Activated naive CD4-positive, alpha-beta T cell treated with anti-CD3 and anti-CD28 coated beads for 36 hours (primary cell): ENCODE data around the gene RPS6KB2. TPM values are rescaled to one million over a fixed set of nuclear protein-coding genes. Genes with fewer than 3 reads are reported as not detected.
"Not testable (repeated sequence)": the region's sequence is repeated elsewhere in the genome, so short reads cannot be mapped to it uniquely, and the experiment has no call there.

ENCODE experiments used
- CTCF ChIA-PET: fragments of 350-600 bp; sonication (Branson Sonifier 250); formaldehyde crosslinking; loops from one replicate; lab custom pipeline; 2021; ENCODE audit warnings: antibody characterized with exemption; lab: Charles Lee
- DNase-seq: peaks from one replicate; pipeline ENCODE4 v3.0.0-alpha.2; 2020
- H3K27ac Mint-ChIP-seq: one replicate; pipeline ENCODE4 v1.8.0; 2021; ENCODE audit warnings: mild to moderate bottlenecking, mixed read lengths
- H3K27me3 Mint-ChIP-seq: one replicate; pipeline ENCODE4 v1.8.0; 2021; ENCODE audit warnings: low read depth, mixed read lengths
- H3K36me3 Mint-ChIP-seq: one replicate; pipeline ENCODE4 v1.8.0; 2021; ENCODE audit warnings: low read depth, mixed read lengths
- H3K4me1 Mint-ChIP-seq: one replicate; pipeline ENCODE4 v1.8.0; 2021; ENCODE audit warnings: low read depth, mixed read lengths
- H3K4me3 Mint-ChIP-seq: one replicate; pipeline ENCODE4 v1.8.0; 2021; ENCODE audit warnings: mild to moderate bottlenecking, moderate library complexity, mixed read lengths
- H3K9me3 Mint-ChIP-seq: one replicate; pipeline ENCODE4 v1.8.0; 2021; ENCODE audit warnings: mixed read lengths
- intact Hi-C: fragments of 100-400 bp; cut with micrococcal nuclease; formaldehyde crosslinking; loops from one replicate; pipeline ENCODE4 v1.15.1; 2023
- total RNA-seq, 2 experiments: library from RNA; stranded (reverse); gene quantifications; one replicate each; pipeline ENCODE4 v1.2.3, GENCODE V29; 2021

Gene RPS6KB2
- total RNA-seq, 2 experiments from 2014 or later, result 50.7 to 51.2 TPM

DNA sequence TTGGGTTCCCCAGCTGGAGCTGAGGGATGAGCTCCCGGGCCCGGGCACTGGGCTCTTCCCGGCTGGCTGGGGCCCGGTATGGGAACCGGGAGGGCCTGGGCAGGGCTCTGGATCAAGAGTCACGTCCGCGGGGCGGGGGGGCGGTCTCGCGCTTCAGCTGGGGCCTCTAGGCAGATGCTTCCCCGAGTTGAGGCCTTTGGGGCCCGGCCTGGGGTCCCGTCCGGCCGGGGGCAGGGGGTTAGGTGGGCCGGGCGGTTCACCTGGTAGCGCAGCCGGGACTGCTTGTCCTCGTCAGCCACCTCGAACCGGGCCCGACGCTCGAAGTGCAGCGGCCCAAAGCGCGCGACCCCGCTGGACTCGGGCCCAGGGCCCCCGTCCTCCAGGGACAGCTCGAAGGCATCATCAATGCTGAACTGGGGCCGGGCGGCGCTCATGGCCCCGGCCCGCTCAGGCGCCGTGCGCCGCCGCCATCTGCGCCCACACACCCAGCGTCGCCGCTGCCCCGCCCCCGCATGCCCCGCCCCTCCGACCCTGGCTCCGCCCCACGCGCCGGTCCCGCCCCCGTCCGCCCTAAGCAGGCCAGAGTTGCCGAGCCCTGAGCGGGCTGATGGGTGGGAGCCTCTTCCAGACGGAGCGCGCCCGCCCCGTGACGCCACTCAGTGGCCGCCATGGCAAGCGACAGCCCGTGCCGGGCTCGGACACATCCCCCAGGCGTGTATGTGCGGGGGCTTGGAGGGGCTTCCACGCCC, 40.6 kb downstream of the RPS6KB2 start, which contains the start of gene TMEM134:
Gene TMEM134 (minus strand): TSS at position 493 of the 749 bp plus-strand sequence. CDS start 59 bp downstream, at position 434.
- peaks cover 33% of the 10 kb centered on the region for H3K4me1 Mint-ChIP-seq
- intact Hi-C loops, result loop anchor here (1.0 to 2.0 kb wide), 8 partner anchors 14 to 78 kb away; partner anchors contain the start of genes AIP, RAD9A and RPS6KB2
- CTCF ChIA-PET, result interaction anchor here (0.7 to 3.9 kb wide), 12 partner anchors 12 to 112 kb away, joined by 3 to 20 read pairs (median 4); partner anchors contain the start of genes AIP, CDK2AP2, PITPNM1 and PTPRCAP
- peak within 1 kb of the TSS; percentile 86 for H3K27ac Mint-ChIP-seq
- H3K27me3 Mint-ChIP-seq, result no peaks in the 10 kb centered on the region
- peak within 1 kb of the TSS; percentile 80 for H3K4me3 Mint-ChIP-seq
- no peaks in the 10 kb centered on the region for H3K9me3 Mint-ChIP-seq
- DNase-seq, result peak; percentile 92
- peaks cover 5% of the 10 kb centered on the region for H3K36me3 Mint-ChIP-seq

DNA sequence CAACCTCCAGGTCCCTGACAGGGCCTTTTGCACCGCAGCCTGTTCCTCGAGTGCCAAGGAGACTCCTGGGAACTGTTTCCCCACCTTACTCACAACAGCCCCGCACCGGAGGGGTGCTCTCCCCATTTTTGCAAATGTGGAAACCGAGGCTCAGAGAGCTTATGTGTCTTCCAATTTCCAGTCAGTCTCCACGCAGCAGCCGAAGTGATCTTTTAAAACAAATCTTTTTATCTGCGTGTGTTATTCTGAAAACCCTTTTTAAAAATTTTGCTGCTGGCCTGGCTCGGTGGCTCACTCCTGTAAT, 41.2 kb downstream of the RPS6KB2 start:
- peak overlapping the region; percentile 86 for H3K27ac Mint-ChIP-seq
- DNase-seq, result no peak
- peak overlapping the region; percentile 75 for H3K4me3 Mint-ChIP-seq
- no peaks in the 10 kb centered on the region for H3K9me3 Mint-ChIP-seq
- CTCF ChIA-PET, result interaction anchor here (0.7 to 2.1 kb wide), 4 partner anchors 36 to 113 kb away, joined by 3 to 6 read pairs (median 4); partner anchors contain the start of genes PITPNM1 and RAD9A
- H3K27me3 Mint-ChIP-seq, result no peaks in the 10 kb centered on the region
- peaks cover 5% of the 10 kb centered on the region for H3K36me3 Mint-ChIP-seq
- intact Hi-C loops, result loop anchor here (1.0 to 2.0 kb wide), 8 partner anchors 14 to 78 kb away; partner anchors contain the start of genes AIP, RAD9A and RPS6KB2
- H3K4me1 Mint-ChIP-seq, result peaks cover 32% of the 10 kb centered on the region

DNA sequence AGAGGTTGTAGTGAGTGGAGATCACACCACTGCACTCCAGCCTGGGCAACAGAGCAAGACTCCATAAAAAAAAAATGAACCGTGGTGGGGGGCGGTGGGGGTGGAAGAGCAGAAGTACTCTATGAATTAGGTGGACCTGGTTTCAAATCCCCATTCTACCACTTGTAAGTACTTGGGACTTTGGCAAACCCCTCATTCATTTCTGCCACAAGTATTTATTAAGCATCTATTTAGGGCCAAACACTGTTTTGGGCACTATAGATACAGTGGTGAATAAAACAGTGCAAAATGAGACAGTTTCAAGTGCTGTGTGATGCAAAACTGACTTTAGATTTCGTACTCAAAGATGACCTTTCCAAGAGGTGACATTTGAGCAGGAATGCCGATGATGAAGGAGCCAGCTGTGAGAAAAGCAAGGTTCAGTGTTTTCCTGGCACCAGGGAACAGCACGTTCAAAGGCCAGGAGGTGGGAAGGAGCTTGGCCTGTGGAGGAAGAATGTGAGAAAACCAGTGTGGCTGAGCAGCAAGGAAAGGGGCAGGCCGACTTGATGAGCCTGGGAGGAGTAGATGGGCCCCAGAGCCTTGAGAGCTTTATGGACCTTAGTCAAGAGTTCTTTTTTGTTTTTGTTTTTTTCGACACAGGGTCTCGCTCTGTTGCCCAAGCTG, 42.2 kb downstream of the RPS6KB2 start:
- H3K9me3 Mint-ChIP-seq, result no peaks in the 10 kb centered on the region
- no peaks in the 10 kb centered on the region for H3K27me3 Mint-ChIP-seq
- peak overlapping the region; percentile 86 for H3K27ac Mint-ChIP-seq
- H3K36me3 Mint-ChIP-seq, result peaks cover 2% of the 10 kb centered on the region
- H3K4me1 Mint-ChIP-seq, result peaks cover 28% of the 10 kb centered on the region
- intact Hi-C loops, result no loop called here
- H3K4me3 Mint-ChIP-seq, result peak overlapping the region; percentile 75
- DNase-seq, result no peak
- CTCF ChIA-PET, result interaction anchor here (0.9 to 1.8 kb wide), 2 partner anchors 14 to 66 kb away, joined by 3 to 6 read pairs; no protein-coding TSS in a partner anchor

- no peaks in the 10 kb centered on the region for H3K36me3 Mint-ChIP-seq
- no peak overlapping the region for H3K4me3 Mint-ChIP-seq
- peaks cover 11% of the 10 kb centered on the region for H3K4me1 Mint-ChIP-seq
- DNase-seq, result no peak
- no peaks in the 10 kb centered on the region for H3K27me3 Mint-ChIP-seq
- intact Hi-C loops, result no loop called here
- CTCF ChIA-PET, result no interaction called here
- H3K9me3 Mint-ChIP-seq, result no peaks in the 10 kb centered on the region
- no peak overlapping the region for H3K27ac Mint-ChIP-seq
These were observed 44.6 kb downstream of the RPS6KB2 start for GRCh38 chr11:67472882-67473281.

DNA sequence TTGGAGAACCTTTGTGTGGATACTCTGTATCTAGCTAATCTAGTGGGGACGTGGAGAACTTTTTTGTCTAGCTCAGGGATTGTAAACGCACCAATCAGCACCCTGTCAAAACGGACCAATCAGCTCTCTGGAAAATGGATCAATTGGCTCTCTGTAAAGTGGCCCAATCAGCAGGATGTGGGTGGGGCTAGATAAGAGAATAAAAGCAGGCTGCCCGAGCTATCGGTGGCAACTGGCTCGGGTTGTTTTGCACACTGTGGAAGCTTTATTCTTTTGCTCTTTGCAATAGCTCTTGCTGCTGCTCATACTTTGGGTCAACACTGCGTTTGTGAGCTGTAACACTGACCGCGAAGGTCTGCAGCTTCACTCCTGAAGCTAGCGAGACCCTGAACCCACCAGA, 48.4 kb downstream of the RPS6KB2 start:
- H3K36me3 Mint-ChIP-seq, intact Hi-C loops, H3K27ac Mint-ChIP-seq, CTCF ChIA-PET, H3K4me1 Mint-ChIP-seq, H3K4me3 Mint-ChIP-seq, H3K27me3 Mint-ChIP-seq, DNase-seq, H3K9me3 Mint-ChIP-seq: not testable (repeated sequence)

- H3K9me3 Mint-ChIP-seq, intact Hi-C loops, H3K27ac Mint-ChIP-seq, H3K4me3 Mint-ChIP-seq, H3K4me1 Mint-ChIP-seq, CTCF ChIA-PET, DNase-seq, H3K36me3 Mint-ChIP-seq, H3K27me3 Mint-ChIP-seq: not testable (repeated sequence)
These were observed 49.2 kb downstream of the RPS6KB2 start for GRCh38 chr11:67477344-67478050.

DNA sequence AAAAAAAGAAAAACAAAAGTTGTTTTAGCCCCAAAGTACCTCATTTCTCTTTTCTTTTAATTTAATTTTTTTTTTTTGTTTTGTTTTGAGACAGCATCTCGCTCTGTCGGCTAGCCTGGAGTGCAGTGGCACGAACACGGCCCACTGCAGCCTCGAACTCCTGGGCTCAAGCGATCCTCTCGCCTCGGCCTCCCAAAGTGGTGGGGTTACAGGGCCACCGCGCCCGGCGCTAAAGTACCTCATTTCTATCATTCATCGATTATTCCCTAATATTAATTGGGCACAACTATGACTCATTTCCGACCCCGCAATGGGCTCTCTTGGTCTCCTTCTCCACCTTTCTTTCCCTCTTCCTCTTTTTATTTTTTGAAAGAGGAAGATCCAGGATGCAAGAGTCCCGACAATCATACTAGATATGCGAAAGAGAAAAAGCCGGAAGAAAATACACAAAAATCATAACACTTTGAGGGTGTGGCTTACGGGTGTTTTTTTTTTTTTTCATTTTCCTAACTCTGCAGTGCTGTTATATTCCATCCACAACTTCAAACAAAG, 54.1 kb downstream of the RPS6KB2 start:
- H3K4me1 Mint-ChIP-seq, result peaks cover 27% of the 10 kb centered on the region
- no peaks in the 10 kb centered on the region for H3K9me3 Mint-ChIP-seq
- H3K27me3 Mint-ChIP-seq, result no peaks in the 10 kb centered on the region
- intact Hi-C loops, result loop anchor here (5.0 kb wide), 1 partner anchor 195 kb away; the partner anchor contains the start of gene ANKRD13D
- H3K27ac Mint-ChIP-seq, result peak overlapping the region; percentile 99
- H3K4me3 Mint-ChIP-seq, result peak overlapping the region; percentile 94
- peaks cover 22% of the 10 kb centered on the region for H3K36me3 Mint-ChIP-seq
- no peak for DNase-seq
- CTCF ChIA-PET, result interaction anchor here (1.0 to 1.5 kb wide), 3 partner anchors 14 to 99 kb away, joined by 3 to 4 read pairs (median 3); no protein-coding TSS in a partner anchor

DNA sequence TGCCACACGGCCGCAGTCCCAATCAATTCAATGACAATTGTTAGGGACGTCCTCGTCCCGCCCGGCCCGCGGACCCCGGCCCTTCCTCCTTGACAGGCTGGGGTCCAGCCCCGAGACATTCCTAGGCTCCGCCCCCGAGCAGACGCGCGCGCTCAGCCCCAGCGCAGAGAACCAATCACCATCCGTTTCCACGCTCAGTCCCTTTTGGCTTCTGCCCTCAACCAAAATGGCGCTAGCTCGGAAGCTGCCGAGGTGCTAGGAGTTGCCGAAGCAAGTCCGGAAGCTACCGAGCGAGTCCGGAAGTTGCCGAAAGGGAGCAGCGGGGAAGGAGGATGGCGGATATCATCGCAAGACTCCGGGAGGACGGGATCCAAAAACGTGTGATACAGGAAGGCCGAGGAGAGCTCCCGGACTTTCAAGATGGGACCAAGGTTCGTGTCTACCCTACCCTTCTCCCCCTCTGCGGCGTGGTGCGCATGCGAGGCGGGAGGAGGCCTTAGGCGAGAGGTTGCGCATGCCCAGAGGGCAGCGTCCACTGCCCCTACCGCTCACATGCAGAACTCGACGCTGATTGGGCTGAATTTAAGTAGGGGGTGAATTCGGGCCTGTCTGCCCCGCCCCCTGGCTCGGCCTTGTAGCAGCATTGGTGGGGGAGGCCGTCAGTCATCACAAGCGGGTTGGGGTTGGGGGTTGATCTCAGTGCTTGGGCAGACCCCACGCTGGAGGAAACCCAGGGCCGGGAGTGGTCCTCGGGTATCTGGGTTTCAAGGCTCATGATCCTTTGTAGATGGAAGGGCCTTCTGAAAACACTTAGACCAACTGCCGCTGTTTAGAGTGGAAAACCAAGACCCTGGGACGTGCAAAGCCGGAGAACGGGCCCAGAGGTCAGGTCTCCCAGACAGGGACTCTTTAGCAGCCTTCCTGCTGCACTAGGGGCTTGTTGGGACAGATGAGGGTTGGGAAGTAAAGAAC, 54.8 kb downstream of the RPS6KB2 start, which contains the start of gene AIP:
Gene AIP (plus strand): TSS at position 200 of the 972 bp plus-strand sequence. CDS start 133 bp downstream, at position 333.
- CTCF ChIA-PET, result interaction anchor here (0.6 to 1.4 kb wide), 3 partner anchors 15 to 100 kb away, joined by 3 to 4 read pairs (median 3); no protein-coding TSS in a partner anchor
- peak; percentile 99 for DNase-seq
- Mint-ChIP-seq H3K4me1 (peaks cover 34% of the 10 kb centered on the region), H3K27ac (peak within 1 kb of the TSS; percentile 99), H3K36me3 (peaks cover 25% of the 10 kb centered on the region), H3K9me3 (no peaks in the 10 kb centered on the region), H3K4me3 (peak within 1 kb of the TSS; percentile 94), H3K27me3 (no peaks in the 10 kb centered on the region)
- intact Hi-C loops, result loop anchor here (1.0 to 5.0 kb wide), 3 partner anchors 14 to 196 kb away; partner anchors contain the start of genes ANKRD13D and TMEM134

DNA sequence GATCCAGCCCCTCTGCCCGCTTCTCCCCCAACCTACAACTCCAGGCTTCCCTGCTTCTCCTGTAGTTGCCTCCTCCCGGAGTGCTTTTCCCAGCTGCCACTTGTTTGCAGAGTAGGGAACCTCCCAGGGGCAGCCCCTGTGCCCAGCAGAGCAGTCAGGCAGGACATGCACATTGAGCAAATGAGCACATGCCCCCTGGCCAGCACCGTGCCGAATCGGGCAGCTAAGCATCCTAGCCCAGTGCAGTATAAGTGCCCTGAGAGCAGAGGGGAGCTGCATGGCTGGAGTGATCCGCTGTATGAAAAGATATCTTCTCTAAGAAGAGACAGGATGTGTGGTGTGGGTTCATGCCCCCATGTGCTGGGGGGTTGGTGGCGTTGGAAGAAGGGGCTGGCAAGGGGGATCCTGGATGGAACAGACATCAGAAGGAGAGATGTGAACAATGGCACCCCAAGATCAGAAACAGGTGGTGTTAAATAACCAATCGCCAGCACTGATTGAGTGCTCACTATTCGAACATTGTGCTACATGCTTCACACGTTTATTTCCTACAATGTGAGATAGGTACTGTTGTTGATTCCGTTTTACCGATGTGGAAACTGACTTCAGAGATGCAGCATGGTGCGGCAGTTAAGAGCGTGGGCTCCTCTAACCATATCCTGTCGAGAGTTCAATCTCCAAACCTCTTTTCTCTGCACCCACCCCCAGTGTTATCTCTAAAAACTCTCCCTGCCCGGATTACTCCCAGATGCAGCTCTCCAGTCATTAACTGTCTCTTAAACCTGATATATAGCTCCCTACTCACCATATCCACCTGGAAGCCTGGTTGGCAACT, 55.8 kb downstream of the RPS6KB2 start:
- Mint-ChIP-seq H3K4me1 (peaks cover 43% of the 10 kb centered on the region), H3K27ac (peak overlapping the region; percentile 99), H3K4me3 (peak overlapping the region; percentile 94), H3K9me3 (no peaks in the 10 kb centered on the region), H3K36me3 (peaks cover 31% of the 10 kb centered on the region), H3K27me3 (no peaks in the 10 kb centered on the region)
- DNase-seq, result peak; percentile 72
- CTCF ChIA-PET, result interaction anchor here (0.6 to 1.4 kb wide), 4 partner anchors 13 to 89 kb away, joined by 3 to 6 read pairs (median 4); no protein-coding TSS in a partner anchor
- intact Hi-C loops, result loop anchor here (1.0 to 5.0 kb wide), 5 partner anchors 15 to 197 kb away; partner anchors contain the start of genes ANKRD13D, PTPRCAP and TMEM134

- Mint-ChIP-seq H3K36me3 (peaks cover 36% of the 10 kb centered on the region), H3K27ac (peak overlapping the region; percentile 99), H3K4me3 (peak overlapping the region; percentile 94), H3K4me1 (peaks cover 48% of the 10 kb centered on the region), H3K9me3 (no peaks in the 10 kb centered on the region), H3K27me3 (no peaks in the 10 kb centered on the region)
- CTCF ChIA-PET, result interaction anchor here (1.2 kb wide), 2 partner anchors 14 to 35 kb away, joined by 3 to 6 read pairs; no protein-coding TSS in a partner anchor
- intact Hi-C loops, result loop anchor here (1.0 to 5.0 kb wide), 4 partner anchors 48 to 198 kb away; partner anchors contain the start of genes ANKRD13D, POLD4 and PTPRCAP
- DNase-seq, result peak; percentile 86
These were observed 56.6 kb downstream of the RPS6KB2 start for GRCh38 chr11:67484847-67485311.
